GM19043 (cell line): ENCODE measurements around the gene SPOCD1.

ENCODE experiments used
- ATAC-seq: cut with Tn5 transposase; IDR thresholded peaks from one replicate; pipeline ENCODE4 v1.9.1; 2021; ENCODE audit warnings: low read depth; ENCODE audit not compliant: unreplicated experiment

The SPOCD1 gene

DNA sequence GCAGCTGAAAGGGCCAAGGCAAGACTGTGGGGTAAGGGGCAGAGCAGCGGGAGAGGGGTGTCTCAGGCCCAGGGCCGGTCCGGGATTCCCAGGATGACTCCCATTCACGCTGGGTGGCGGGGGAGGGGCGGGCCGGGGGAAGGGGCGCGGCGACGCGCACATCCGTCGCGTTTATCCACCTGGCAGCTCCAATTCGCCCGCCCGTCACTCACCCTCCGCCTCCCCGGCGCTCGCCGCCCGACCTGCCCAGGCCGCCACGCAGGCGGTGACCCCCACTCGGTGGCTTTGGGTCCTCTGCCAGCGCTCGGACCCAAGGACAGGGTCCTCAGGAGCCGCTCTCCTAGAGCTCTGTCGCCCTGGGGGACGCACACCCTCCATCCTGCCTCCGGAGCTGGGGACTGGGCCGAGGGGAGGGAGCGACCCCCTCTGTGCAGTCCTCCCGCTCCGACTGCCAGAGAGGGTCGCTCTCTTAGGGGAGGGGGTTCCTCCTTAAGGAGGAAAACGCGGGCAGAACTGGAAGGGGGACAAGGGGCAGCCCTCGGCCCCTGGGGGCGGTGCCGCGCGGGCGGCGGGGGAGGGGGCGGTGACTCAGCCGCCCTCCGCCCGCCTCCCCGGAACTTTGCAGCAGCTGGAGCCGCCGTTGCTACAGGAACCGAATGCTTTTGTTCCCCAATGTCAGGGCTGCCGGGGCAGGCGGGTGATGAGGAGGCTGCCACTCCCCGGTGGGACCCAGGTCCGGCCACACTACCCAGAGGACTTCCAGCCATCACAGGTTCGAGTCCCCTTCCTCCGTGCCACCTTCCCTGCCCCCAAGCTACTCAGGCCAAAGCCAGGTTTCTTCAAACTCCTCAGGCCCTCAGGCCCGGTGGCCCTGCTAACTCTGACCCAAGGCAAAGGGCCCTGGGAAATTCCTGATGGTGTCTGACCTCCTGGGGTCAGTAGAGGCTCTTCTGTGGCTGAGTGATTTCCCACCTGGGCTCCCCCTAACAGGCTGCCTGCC lies 55.1 kb downstream of the SPOCD1 start:
- no peak for ATAC-seq

DNA sequence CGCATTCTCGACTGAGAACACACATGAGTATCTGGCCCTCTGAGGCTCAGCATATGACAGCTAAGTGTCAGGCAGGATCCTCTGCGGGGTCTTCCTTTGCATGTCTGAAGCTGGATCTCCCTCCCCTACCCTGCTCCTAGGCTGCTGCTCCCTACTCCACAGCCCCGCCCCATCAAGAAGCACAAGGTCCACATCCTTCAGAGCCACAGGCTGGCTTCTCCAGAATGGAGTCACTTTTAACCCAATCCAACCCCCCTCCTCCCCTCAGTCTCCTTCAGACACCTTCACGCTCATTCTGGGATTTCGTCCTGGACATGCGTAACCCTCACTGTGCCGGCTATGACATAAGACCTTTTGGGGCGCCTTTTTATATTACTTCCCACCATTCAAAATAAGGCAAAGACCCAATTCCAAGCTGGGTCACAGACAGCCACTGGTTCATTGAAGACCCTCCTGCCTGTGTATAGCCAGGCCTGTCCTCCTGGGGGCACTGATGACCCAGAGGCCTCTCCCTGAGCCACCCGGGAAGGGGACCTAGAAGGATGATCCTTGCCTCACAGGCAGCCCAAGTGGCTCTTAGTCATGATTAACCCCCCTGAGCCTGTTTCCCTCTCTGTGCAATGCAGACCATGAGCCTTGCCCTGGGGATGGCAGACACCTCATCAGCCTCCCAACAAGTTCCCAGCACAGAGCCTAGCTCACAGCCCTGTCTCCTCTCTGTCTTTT lies 56.4 kb downstream of the SPOCD1 start:
- ATAC-seq = no peak

GRCh38 chr1:31758823-31759222 lies 57.0 kb downstream of the SPOCD1 start:
- ATAC-seq = no peak

DNA sequence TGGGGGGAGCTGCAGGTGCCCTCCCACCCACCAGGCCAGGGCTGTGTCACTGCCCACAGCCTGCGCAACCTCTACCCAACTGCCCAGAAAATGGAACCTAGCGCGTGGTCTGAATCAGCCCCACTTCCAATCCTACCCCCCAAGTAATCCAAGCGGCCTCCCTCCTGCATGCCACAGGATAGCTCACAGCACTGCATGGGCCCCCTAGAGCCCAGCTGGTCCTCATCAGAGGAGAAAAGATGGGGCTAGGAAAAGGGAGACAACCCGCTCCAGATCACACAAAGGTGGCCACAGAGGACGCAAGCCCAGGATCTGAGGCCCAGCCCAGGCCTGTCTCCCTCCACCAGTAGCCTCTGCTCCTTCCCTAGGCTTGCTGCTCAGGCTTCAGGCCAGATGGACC lies 57.8 kb downstream of the SPOCD1 start:
- no peak for ATAC-seq

- no peak for ATAC-seq
Measured at GRCh38 chr1:31757204-31757679, 58.6 kb downstream of the SPOCD1 start.

- ATAC-seq = no peak
Measured at GRCh38 chr1:31756578-31756977, 59.2 kb downstream of the SPOCD1 start.

DNA sequence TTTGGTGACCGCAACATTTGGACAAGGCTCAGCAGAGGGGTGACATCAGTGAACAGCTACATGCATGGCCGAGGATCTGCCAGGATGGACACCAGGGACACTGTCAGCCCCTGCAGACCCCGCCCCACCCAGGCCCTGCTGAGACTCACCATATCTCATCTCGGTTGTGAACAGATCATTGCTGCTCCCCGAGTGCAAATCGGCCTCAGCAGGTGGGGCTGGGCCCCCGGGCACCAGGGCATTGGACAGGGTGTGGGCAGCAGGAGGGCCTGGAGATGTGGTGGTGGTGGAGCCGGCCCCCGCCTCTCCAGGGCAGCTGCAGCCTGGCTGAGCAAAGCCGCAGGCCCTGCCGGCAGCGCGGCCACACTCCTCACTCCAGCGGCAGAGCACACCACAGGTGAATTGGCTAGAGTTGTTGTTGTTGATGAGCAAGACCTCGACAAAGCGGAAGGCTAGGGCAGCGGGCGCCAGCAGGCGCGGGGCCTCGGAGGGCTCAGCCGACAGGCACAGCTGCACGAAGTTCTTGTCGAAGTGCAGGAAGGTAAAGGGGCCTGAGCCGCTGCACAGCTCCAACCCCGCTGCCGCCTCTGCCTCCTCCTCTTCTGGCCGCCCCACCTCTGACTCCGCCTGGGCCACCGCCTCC lies 59.9 kb downstream of the SPOCD1 start:
- ATAC-seq = no peak

DNA sequence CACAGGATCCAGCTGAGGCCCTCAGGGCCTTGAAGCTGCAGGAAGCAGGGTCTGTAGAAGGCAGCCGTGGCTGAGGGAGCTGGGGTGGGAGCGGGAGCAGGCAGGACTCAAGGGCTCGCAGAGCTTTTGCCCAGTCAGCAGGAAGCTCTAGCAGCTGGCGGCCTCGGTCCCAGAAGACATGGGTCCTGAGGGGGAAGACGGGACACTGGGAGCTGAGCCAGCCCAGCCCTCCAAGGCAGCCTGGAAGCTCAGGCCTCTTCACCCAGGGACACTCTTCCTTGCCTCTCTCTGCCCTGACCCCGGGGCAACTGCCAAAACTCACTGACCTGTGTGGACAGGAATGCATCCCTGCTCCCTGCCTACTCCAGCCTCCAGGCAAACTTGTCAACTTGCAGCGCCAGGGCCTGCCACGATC lies 60.6 kb downstream of the SPOCD1 start:
- ATAC-seq = no peak

DNA sequence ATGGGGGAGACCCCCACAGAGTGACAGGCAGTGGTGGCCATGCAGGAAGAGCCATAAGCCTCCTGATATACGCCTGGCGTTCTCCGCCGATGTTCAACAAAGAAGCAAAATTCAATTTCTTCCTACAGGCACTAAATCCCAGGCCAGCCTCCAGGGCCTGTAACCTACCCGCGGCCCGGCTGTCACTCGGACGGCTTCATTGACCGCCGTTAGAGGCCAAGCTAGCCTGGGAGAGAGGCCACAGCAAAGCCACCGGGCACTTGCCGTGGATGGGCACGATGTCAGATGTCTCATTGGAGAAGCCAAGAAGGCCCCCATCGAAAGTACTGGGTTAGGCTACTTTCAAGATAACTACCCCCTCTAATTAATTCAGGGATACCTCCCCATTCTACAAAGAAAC lies 61.4 kb downstream of the SPOCD1 start:
- ATAC-seq = no peak

- ATAC-seq = no peak
Measured at GRCh38 chr1:31753707-31754349, 62.0 kb downstream of the SPOCD1 start.

DNA sequence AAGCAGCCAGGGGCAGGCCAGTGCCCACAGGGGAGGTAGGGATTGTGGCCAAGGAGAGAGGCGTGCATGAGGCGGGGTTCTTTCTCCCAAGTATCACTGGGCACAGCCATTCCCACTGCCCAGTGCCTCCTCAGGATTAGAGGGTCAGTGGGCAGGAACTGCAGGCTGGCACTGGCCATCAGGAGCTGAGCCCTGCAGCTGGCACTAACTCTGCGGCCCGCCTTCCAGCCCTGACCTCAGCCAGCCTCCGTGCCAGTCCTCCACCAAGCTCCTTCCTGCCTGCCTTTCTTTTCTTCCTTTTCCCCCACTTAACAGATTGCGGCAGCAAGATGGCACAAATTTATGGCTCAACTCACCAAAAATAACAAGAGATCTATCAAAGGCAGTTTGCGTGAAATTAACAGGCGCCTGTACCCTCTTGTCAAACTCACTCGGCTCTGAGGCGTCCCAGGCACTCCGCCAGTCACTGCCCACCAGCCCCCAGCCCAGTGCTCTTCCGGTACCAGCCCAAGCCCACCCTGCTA lies 62.8 kb downstream of the SPOCD1 start:
- ATAC-seq = no peak

DNA sequence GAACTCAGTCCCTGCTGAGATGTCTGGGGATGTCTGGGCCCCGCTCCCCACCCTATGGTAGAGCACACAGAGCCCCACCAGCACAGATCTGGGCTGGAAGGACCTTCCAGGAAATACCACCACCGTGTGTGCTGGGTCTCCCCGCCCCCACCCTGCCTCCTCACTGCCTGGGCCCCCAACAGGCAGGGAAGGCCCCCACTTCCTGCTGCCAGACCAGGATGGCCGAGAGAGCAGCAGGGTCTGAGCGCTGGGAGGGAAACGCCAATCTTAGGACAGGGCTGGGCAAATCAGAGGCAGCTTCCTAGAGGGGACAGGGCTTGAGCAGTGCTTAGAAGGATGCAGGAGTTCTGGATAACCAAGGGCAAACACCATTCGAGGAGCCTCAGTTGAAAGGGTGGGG lies 63.6 kb downstream of the SPOCD1 start:
- ATAC-seq = no peak

DNA sequence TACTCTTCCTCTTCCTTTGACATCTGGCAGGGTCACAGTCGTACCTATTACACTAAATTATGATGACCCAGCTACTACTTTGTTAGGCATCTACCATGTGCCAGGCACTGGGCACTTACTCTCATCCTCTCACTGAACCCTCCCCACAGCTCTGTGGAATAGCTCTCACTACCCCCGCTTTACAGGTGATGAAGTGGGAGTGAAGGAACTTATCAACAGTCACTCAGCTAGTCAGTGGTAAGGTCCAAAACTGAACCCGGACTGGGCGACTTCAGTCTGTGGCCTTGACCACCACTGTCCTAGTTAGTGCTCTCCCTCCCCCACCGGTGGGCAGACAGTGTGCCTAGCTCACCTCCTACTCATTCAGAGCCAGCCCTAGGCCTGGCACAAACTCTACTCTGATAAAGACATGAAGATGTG lies 64.0 kb downstream of the SPOCD1 start:
- ATAC-seq = no peak

GRCh38 chr1:31750858-31751510 lies 64.8 kb downstream of the SPOCD1 start:
- no peak for ATAC-seq

DNA sequence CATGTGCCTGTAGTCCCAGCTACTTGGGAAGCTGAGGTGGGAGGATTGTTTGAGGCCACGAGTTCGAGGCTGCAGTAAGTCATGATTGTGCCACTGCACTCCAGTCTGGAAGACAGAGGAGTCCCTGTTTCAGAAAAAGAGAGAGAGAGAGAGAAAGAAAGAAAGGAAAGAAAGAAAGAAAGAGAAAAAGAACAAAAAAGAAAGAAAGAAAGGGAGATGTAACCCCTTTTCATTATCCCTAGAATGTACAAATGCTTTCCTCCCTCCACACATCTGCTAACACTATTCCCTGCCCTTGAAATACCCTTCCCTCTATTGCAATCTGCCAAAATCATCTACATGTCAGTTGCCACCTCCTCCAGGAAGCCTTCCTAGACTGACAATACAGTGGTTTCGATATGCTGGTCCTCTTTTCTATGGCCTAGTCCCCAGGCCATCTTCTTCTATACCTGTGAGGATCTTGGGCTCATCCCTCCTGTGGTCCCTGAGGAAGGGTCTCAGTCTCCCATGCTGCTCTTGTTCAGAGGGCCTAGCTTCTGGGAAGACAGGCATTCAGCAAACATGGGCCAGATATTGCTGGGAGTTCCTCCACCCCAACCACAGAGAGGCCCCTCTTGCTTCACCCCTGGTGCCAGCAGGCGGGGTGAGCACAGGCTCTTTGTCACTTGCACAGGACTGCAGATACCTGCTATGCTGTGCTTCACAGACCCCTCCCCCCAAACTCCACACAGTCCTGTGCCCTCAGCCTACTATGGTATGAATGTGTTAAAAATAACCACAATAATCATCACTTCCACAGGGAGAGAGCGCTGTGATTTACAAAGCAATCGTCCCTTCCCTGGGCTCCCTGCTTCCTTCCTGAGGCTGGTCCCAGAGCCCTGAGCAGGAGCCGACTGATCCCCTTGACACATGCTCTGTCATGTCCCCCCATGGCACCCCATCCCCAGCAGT lies 65.8 kb downstream of the SPOCD1 start:
- ATAC-seq = no peak

DNA sequence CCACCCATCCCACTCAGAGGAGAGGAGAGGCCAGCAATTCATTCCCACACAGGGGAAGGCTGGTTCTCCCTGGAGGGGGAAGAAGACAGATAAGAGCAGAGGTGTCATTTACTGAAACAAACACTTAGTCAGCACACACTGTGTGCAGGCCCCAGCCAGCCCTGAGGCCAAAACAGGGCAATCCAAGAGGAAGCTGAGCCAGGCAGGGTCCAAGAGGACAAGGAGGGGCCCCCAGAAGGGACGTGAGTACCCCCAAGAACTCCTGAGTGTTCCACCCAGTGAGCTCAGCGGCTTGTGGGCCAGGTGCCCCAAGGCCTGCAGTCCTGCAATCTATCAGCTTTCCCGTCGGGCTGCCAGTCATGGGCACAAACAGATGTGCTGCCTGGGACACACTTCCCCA lies 67.5 kb downstream of the SPOCD1 start:
- ATAC-seq = no peak

- ATAC-seq = no peak
Measured at GRCh38 chr1:31747304-31747703, 68.5 kb downstream of the SPOCD1 start.

DNA sequence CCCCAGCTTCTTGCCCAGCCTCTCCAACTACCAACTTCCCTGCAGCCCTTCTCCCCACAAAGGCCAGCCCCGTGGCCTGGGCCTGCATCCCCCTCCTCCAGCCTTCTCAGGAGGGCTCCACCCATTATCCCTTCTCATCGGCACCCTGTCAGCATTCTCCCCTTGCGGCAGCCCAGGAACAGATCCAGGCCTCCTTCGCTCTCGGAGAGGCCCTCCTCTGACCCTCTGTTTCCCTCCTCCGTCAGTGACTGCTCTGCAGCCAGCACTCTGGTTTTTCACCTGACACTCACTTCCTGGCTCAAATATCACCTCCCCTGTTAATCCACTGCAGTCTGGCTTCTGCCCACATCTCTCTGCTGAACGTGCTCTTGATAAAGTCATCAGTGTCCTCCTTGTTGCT lies 69.1 kb downstream of the SPOCD1 start:
- no peak for ATAC-seq
